Measurements from ENCODE around the gene CKAP4. TPM values are rescaled to one million over a fixed set of nuclear protein-coding genes. Genes with fewer than 3 reads are reported as not detected.

The CKAP4 gene
- total and polyA plus RNA-seq, 2 of the 13 experiments (the other 11 are each of a cell fraction or from before 2014, with no cell fraction given): 39.2 to 70.2 TPM

- TF ChIP-seq ZNF646 (CRISPR knock-in tag; IDR thresholded peaks at IDR 0.05) (no peak), STAT6 (CRISPR knock-in tag; IDR thresholded peaks at IDR 0.05; ENCODE audit: borderline replicate concordance) (no peak), SKI (IDR thresholded peaks at IDR 0.05; ENCODE audit: partially characterized antibody) (peak; percentile 37), ZBTB42 (CRISPR knock-in tag; IDR thresholded peaks at IDR 0.05) (no peak), MAZ (IDR thresholded peaks at IDR 0.05; ENCODE audit: borderline replicate concordance, low read depth, low read length) (0 out of 2 replicates have a peak, but pooled peaks have one; percentile 28), MAZ (CRISPR knock-in tag; IDR thresholded peaks at IDR 0.05; ENCODE audit: low read depth) (0 out of 2 replicates have a peak, but pooled peaks have one; percentile 17), HOXA3 (CRISPR knock-in tag; IDR thresholded peaks at IDR 0.05) (peak; percentile 23; the same call in 1 of the 2 replicates), ZNF224 (CRISPR knock-in tag; IDR thresholded peaks at IDR 0.05) (no peak), HOXA9 (CRISPR knock-in tag; IDR thresholded peaks at IDR 0.05; ENCODE audit: borderline replicate concordance) (no peak), RFX1 (IDR thresholded peaks at IDR 0.05) (no peak), REPIN1 (CRISPR knock-in tag; IDR thresholded peaks at IDR 0.05; ENCODE audit: borderline replicate concordance, low read depth) (no peak), ARNTL (CRISPR knock-in tag; IDR thresholded peaks at IDR 0.05) (no peak), ZNF784 (CRISPR knock-in tag; IDR thresholded peaks at IDR 0.05; ENCODE audit: borderline replicate concordance) (no peak), TARDBP (CRISPR knock-in tag; IDR thresholded peaks at IDR 0.05) (no peak)
- TF ChIP-seq, protein P1, sequence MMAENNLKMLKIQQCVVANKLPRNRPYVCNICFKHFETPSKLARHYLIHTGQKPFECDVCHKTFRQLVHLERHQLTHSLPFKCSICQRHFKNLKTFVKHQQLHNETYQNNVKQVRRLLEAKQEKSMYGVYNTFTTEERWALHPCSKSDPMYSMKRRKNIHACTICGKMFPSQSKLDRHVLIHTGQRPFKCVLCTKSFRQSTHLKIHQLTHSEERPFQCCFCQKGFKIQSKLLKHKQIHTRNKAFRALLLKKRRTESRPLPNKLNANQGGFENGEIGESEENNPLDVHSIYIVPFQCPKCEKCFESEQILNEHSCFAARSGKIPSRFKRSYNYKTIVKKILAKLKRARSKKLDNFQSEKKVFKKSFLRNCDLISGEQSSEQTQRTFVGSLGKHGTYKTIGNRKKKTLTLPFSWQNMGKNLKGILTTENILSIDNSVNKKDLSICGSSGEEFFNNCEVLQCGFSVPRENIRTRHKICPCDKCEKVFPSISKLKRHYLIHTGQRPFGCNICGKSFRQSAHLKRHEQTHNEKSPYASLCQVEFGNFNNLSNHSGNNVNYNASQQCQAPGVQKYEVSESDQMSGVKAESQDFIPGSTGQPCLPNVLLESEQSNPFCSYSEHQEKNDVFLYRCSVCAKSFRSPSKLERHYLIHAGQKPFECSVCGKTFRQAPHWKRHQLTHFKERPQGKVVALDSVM (CRISPR knock-in tag; IDR thresholded peaks at IDR 0.05): peak; percentile 82; the same call in 1 of the 2 replicates
- TF ChIP-seq, protein P2, sequence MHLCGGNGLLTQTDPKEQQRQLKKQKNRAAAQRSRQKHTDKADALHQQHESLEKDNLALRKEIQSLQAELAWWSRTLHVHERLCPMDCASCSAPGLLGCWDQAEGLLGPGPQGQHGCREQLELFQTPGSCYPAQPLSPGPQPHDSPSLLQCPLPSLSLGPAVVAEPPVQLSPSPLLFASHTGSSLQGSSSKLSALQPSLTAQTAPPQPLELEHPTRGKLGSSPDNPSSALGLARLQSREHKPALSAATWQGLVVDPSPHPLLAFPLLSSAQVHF (CRISPR knock-in tag; IDR thresholded peaks at IDR 0.05): no peak
These were observed at the start of gene CKAP4 (continued) for GRCh38 chr12:106247674-106248311.

Measured in HepG2 (cell line).